HepG2 (cell line): ENCODE results near the gene SH2D1B.

Source experiments
- EZH2 ChIP-seq: conservative IDR thresholded peaks from 2 replicates; pipeline ENCODE4 v1.6.1; 2012; ENCODE audit warnings: mild to moderate bottlenecking, low read depth, low read length, moderate library complexity
- GPN1 ChIP-seq: sonication (generic); formaldehyde crosslinking; IDR thresholded peaks from 2 replicates; pipeline ENCODE4 v1.5.1; 2020; ENCODE audit warnings: missing genetic modification reagents, borderline replicate concordance
- KDM4B ChIP-seq: sonication (generic); formaldehyde crosslinking; IDR thresholded peaks from 2 replicates; pipeline ENCODE4 v1.4.0; 2020; ENCODE audit warnings: missing genetic modification reagents
- NFE2L1 ChIP-seq: sonication (generic); formaldehyde crosslinking; IDR thresholded peaks from 2 replicates; pipeline ENCODE4 v1.4.0; 2020; ENCODE audit warnings: missing genetic modification reagents, mild to moderate bottlenecking, borderline replicate concordance
- YEATS4 ChIP-seq: sonication (generic); formaldehyde crosslinking; IDR thresholded peaks from 2 replicates; pipeline ENCODE4 v1.4.0; 2020; ENCODE audit warnings: missing genetic modification reagents, borderline replicate concordance
- ZC3H4 ChIP-seq: sonication (generic); formaldehyde crosslinking; IDR thresholded peaks from 2 replicates; pipeline ENCODE4 v1.4.0; 2020; ENCODE audit warnings: missing genetic modification reagents, borderline replicate concordance
- ZNF407 ChIP-seq: sonication (generic); formaldehyde crosslinking; IDR thresholded peaks from one replicate; pipeline ENCODE4 v1.5.1; 2020; ENCODE audit warnings: mild to moderate bottlenecking, missing genetic modification reagents; ENCODE audit errors: not compliant biosample characterization
- TF ChIP-seq, protein P1 (sequence below): sonication (generic); formaldehyde crosslinking; conservative IDR thresholded peaks from 2 replicates; pipeline ENCODE4 v1.4.0; 2020; ENCODE audit warnings: missing genetic modification reagents
- TF ChIP-seq, protein P2 (sequence below): IDR thresholded peaks from 2 replicates; pipeline ENCODE4 v1.6.1; 2016

- TF ChIP-seq NFE2L1 (CRISPR knock-in tag) (no peak), EZH2 (no peak), ZNF407 (CRISPR knock-in tag) (no peak), KDM4B (CRISPR knock-in tag) (no peak), GPN1 (no peak), YEATS4 (CRISPR knock-in tag) (no peak), ZC3H4 (no peak)
- TF ChIP-seq, protein P1, sequence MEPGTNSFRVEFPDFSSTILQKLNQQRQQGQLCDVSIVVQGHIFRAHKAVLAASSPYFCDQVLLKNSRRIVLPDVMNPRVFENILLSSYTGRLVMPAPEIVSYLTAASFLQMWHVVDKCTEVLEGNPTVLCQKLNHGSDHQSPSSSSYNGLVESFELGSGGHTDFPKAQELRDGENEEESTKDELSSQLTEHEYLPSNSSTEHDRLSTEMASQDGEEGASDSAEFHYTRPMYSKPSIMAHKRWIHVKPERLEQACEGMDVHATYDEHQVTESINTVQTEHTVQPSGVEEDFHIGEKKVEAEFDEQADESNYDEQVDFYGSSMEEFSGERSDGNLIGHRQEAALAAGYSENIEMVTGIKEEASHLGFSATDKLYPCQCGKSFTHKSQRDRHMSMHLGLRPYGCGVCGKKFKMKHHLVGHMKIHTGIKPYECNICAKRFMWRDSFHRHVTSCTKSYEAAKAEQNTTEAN (CRISPR knock-in tag) = no peak
- TF ChIP-seq, protein P2, sequence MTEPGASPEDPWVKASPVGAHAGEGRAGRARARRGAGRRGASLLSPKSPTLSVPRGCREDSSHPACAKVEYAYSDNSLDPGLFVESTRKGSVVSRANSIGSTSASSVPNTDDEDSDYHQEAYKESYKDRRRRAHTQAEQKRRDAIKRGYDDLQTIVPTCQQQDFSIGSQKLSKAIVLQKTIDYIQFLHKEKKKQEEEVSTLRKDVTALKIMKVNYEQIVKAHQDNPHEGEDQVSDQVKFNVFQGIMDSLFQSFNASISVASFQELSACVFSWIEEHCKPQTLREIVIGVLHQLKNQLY (CRISPR knock-in tag) = no peak
Measured at GRCh38 chr1:162397943-162398560, 13.9 kb downstream of the SH2D1B start.
